ENCODE results near the gene POLR2C.

POLR2C gene

GRCh38 chr16:57462978-57463362 is 491 bp downstream of the POLR2C start:
- no peak for DNase-seq

GRCh38 chr16:57464523-57464922 is 2.0 kb downstream of the POLR2C start:
- DNase-seq: no peak

- no peak for DNase-seq
These were observed 5.9 kb downstream of the POLR2C start for GRCh38 chr16:57468346-57468745.

GRCh38 chr16:57469046-57469445 is 6.6 kb downstream of the POLR2C start:
- no peak for DNase-seq

- no peak for DNase-seq
These were observed 7.5 kb downstream of the POLR2C start for GRCh38 chr16:57469917-57470470.

GRCh38 chr16:57470711-57471110 is 8.2 kb downstream of the POLR2C start:
- DNase-seq: no peak

GRCh38 chr16:57471209-57471608 is 8.7 kb downstream of the POLR2C start:
- DNase-seq: no peak

GRCh38 chr16:57471852-57472664 is 9.6 kb downstream of the POLR2C start:
- no peak for DNase-seq

GRCh38 chr16:57472665-57473060 is 10.2 kb downstream of the POLR2C start:
- no peak for DNase-seq

GRCh38 chr16:57473176-57473840 is 10.8 kb downstream of the POLR2C start:
- DNase-seq: no peak

GRCh38 chr16:57473906-57474305 is 11.4 kb downstream of the POLR2C start:
- no peak for DNase-seq

GRCh38 chr16:57474671-57475661 is 12.5 kb downstream of the POLR2C start:
- no peak for DNase-seq

GRCh38 chr16:57475711-57476339 is 13.3 kb downstream of the POLR2C start:
- DNase-seq: no peak

- no peak for DNase-seq
These were observed 14.3 kb downstream of the POLR2C start for GRCh38 chr16:57476546-57477410.

- DNase-seq: no peak
These were observed 15.2 kb downstream of the POLR2C start for GRCh38 chr16:57477531-57478202.

GRCh38 chr16:57478396-57479204 is 16.1 kb downstream of the POLR2C start:
- DNase-seq: no peak

- no peak for DNase-seq
These were observed 16.9 kb downstream of the POLR2C start for GRCh38 chr16:57479205-57479975.

GRCh38 chr16:57479976-57480753 is 17.7 kb downstream of the POLR2C start:
- DNase-seq: no peak
